Measurements from ENCODE around the gene CPS1.

CPS1 gene

DNA sequence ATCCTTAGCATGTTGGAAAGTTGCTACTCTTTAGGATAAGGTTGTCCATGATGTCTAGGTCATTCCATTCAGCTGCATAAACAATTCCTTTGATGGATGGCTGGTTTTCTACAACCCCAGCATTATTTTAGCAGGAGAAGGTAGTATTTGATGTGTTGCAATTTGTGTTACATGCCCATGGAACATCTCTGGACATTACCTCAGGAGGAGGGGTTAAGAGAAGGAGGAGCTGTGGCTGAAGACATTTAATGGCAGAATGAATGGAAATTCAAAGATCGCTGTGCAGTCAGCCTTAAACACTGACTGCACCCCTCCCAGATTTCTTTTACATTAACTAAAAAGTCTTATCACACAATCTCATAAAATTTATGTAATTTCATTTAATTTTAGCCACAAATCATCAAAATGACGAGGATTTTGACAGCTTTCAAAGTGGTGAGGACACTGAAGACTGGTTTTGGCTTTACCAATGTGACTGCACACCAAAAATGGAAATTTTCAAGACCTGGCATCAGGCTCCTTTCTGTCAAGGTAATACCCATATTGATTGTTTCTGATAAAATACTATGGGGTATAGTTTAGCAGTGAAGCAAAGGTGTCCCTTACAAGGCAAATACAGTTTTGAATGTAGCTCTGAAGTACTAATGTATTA is at the start of gene CPS1:
CPS1 (plus strand) TSS at position 271 of the 652 bp plus-strand sequence; CDS start at position 406, 135 bp downstream.
- no peak for DNase-seq

DNA sequence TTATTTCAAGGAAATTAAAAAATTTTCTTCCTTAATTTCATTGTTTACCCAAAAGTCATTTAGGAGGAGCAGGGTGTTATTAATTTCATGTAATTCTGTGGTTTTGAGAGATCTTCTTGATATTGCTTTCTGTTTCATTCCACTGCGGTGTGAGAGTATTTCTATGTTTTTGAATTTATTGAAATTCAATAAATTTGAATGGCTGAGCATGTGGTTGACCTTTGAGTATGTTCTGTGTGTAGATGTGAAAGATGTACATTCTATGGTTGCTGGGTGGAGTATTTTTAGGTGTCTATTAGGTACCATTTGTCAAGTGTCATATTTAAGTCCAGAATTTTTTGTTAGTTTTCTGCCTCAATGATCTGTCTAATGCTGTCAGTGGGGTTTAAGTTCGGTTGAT is 40.5 kb upstream of the CPS1 start:
- no peak for DNase-seq

DNA sequence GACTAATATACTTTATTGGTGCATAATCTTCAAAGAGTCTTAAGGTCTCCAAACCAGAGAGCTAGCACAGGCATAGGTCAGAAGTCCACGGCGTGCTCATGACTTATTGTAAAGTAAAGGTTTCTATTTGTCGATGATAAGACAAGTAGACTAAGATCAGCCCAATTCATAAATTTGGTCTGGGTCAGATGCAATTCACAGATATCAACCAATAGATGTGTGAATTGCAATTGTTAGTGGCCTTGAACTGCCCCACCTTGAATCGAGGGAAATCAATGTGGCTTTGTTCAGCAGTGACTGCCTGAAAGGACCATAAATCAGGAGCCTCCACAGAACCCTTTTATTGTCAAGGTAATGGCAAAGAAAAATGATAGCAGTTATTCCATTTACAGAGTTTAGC is 39.1 kb upstream of the CPS1 start:
- no peak for DNase-seq

DNA sequence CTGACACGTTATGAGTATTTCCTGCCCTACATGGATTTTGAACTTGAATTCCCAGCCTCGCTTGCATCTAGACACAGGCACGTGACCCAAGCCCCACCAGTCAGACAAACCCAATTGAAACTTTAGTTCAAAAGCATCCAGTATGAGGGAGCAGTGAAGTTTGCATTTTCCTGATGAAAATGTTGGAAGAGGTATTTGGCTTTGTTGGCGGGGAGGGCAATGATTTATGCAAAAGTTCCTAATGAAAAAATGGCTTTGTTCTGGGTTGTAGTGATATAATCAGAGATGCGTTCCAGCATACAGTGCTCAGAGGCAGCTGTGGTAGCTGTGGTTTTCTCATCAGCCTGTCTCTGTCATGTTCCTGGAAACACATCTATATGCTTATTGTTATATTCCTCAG is 36.8 kb upstream of the CPS1 start:
- DNase-seq = no peak

GRCh38 chr2:210522399-210522798 is 34.0 kb upstream of the CPS1 start:
- DNase-seq = no peak

GRCh38 chr2:210523650-210524289 is 32.6 kb upstream of the CPS1 start:
- no peak for DNase-seq

DNA sequence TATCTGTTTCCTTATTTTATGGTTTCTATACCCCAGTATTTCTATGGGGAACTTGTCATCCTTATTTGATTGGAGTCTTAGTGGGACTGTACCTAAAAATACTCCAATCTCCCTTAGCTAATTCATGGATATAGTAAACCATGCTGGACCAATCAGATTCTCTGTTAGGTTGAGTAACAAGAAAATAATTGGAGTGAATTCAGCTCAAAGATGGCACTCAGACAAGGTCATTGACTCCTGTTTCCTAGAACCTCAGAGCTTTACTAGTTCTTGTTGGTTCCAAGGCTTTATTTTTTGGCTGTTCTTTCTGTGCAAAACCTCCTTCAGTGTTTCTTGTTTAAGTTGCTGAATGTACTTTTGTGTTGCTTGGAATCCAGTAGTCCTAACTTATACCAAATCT is 31.9 kb upstream of the CPS1 start:
- no peak for DNase-seq

GRCh38 chr2:210527286-210527685 is 29.1 kb upstream of the CPS1 start:
- no peak for DNase-seq

- DNase-seq = no peak
Measured at GRCh38 chr2:210528716-210529115, 27.7 kb upstream of the CPS1 start.

DNA sequence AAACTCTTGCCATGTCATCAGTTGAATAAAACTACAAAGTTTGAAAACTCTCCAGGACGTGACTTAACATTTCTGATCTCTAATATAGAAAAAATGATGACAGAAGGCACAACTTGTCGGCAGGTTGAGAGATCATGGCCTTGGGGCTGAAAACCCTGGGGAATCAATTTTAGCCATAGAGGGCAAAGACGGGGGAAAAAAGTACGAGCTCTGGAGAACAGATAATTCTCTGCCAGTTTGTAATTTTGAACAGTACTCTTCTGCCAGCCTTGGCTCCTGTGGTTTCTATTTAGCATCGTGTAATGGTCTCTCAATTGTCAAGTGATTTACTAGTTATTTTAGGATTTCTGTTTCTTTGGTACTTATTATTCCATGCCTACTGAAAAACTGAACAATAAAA is 25.3 kb upstream of the CPS1 start:
- DNase-seq = no peak

DNA sequence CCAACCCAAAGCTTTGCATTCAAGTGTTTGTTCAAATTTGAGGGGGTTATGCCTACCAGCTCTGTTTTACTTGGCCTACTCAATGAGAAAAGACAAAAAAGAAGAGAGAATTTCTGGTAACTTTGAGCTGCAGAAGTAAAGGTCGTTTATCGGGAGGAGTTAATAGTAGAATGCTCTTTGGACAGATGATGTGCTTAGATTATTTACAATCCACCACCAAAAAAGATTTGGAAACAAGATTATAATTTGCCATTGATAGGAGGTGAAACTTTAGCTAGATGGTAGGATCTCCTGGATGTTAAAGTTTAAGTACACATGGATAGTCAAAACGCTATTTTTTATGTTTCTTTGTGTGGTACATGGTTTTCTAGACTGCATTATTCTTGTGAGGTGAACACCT is 24.9 kb upstream of the CPS1 start:
- no peak for DNase-seq

- DNase-seq = no peak
Measured at GRCh38 chr2:210533389-210533788, 23.0 kb upstream of the CPS1 start.

- DNase-seq = no peak
Measured at GRCh38 chr2:210534879-210535278, 21.5 kb upstream of the CPS1 start.

DNA sequence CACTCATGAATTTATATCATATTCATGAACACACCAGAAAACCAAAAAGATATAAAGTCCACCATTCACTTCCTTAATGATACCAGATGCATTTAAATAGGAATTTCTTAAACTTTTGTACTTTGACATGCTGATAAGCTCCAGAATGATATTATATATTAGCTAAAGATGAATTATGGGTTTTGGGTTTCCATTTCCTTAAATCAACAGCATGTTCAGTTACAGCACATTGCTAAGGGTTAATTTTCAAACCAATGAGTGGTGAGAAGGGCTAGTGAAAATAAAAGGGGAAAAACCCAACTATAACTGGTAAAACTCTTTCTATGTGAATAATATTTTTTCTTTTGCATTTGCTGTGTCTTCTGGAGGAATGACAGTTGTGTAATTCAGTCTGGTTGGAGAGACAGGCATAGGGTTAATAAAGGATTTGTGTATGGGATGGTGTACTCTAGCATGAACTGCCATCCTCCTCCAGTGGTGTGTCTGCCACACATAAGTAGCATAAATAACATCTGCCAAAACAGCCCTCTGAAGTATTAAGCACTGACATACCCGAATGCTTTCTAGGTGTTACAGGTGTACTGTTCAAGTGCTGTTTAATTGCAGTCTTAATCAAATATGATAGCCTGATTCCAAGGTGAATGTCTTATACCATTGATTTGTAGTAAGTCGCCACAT is 19.3 kb upstream of the CPS1 start:
- DNase-seq = no peak

- no peak for DNase-seq
Measured at GRCh38 chr2:210539035-210539434, 17.4 kb upstream of the CPS1 start.

- DNase-seq = no peak
Measured at GRCh38 chr2:210539578-210540416, 16.6 kb upstream of the CPS1 start.

DNA sequence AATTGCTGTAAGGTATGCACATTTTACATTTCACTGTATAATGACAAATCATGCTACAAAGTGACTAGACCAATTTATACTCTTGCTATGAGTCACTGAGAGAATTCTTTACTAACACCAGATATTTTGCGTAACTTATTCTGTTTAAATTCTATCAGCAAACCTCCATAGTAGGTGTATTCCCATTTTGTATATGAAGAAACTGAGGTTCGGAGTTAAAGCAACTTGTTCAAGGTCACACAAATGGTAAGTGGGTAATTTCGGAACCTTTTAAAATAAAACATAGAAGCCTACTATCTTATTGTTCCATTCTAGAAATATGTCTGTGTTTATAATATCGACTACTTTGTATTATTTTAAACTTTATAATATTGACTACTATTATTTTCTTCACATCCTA is 15.9 kb upstream of the CPS1 start:
- DNase-seq = no peak

GRCh38 chr2:210540900-210541289 is 15.5 kb upstream of the CPS1 start:
- no peak for DNase-seq

DNA sequence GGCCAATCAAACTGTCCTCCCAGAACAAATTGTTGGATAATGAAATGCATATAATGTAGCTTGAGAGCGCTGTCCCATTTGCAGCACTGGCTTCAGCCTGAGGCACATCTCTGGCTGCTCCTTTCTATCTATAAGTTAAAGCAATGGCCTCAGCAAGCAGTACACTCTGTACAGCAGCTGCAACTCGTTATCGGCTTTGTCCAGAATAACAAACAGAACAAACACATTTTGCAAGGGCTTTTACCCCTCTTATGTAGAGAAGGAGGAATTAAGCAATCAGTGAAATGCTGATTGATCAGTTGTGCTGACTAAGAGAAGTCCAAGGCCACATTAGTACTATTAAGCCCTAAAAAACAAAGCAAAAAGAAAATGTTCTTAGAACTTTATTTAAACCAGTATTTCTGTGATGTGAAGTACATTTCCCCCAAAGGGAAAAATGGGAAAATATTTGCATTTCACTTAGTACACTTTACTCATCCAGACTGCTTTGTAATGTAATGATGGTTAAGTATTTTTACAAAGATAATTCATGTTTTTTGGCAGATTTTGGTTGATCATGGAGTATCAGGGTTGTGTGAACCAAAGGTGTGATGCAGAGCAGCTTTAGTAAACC is 15.0 kb upstream of the CPS1 start:
- no peak for DNase-seq

- DNase-seq = no peak
Measured at GRCh38 chr2:210544007-210544590, 12.3 kb upstream of the CPS1 start.

GRCh38 chr2:210544831-210545230 is 11.6 kb upstream of the CPS1 start:
- DNase-seq = no peak

DNA sequence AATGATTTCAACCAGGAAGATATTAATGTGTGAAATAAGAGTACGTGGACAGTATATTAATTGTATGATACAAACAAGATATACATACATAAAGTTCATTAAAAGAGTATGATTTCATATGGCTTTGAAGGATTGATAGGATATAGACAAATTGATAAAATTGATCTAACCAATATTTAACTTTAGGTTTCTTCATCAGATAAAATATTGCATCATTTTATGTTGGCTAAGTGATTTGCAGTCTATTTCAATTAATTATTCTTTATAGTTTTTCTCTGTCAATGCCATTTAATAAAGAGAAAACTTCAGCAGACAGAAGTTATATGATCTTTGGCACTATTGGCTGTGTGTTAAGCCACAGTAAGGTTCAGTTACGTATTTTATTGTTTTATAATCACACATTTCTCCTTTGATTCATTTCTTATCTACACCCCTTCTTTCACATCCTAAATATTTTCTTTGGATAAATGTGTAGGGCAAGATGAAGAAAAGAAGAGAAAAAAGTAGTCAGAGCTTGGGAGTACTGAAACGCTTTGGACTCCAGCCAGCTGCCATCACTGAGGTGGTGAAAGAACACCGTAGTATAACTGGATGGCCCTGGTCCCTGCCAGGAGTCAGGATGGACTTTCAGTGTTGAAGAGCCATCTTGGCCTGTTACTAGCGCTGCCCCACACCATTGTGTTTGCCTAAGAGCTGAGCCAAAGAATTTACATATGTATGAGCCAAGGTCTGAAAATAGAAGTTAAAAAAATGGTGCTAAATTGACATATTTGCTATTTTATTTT is 9.8 kb upstream of the CPS1 start:
- DNase-seq = no peak
